ENCODE measurements around the gene USH2A.

USH2A gene

DNA sequence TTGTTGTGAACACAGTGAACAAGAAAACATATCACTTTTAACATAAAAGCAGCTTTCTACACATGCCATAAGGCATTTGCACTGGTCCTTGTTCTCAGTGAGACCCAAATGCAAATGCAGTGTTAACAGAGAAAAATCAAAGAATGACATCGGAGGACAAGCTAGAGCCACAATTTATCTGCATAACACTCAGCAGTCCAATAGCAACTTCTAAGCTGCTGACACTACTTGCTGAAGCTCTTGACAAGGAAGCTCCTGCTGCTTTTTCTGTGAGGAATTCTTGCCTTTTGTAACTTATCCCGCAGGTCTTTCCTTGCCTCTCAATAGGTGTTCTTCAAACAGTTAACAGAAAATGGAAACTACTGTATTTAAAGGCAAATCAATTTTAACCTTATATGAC lies 34.7 kb downstream of the USH2A start:
- DNase-seq (ENCODE audit: low spot score), result peak; percentile 21
- H2AFZ ChIP-seq (ENCODE audit: low read length), result no peak overlapping the region
- no peak overlapping the region for H3K4me3 ChIP-seq (ENCODE audit: low read length in 2 of 2)
- H3K79me1 ChIP-seq (ENCODE audit: low read depth, low read length), result no peaks in the 10 kb centered on the region
- H3K4me2 ChIP-seq (ENCODE audit: insufficient read depth, low read length, poor library complexity, severe bottlenecking), result no peak overlapping the region
- no peak overlapping the region for H2BK5ac ChIP-seq (ENCODE audit: low read length)
- peak overlapping the region; percentile 74 for H3K27ac ChIP-seq (replicated peaks; ENCODE audit: low read length)
- no peak overlapping the region for H3K4ac ChIP-seq (ENCODE audit: low read length)
- no peak overlapping the region for H4K91ac ChIP-seq (ENCODE audit: low read depth, low read length, poor library complexity)
- no peaks in the 10 kb centered on the region for H3K9me3 ChIP-seq (replicated peaks in 1 of 2; ENCODE audit: control insufficient read depth in 2 of 2, insufficient read depth in 1 of 2, low read depth in 1 of 2, low read length in 2 of 2)
- no peak overlapping the region for H2BK12ac ChIP-seq (ENCODE audit: low read length)
- H3K18ac ChIP-seq (ENCODE audit: low read length), result no peak overlapping the region
- H3K36me3 ChIP-seq (replicated peaks in 1 of 2; ENCODE audit: control insufficient read depth in 2 of 2, insufficient read depth in 2 of 2, low read length in 2 of 2), result no peaks in the 10 kb centered on the region
- H3K14ac ChIP-seq (ENCODE audit: low read length), result no peak overlapping the region
- H2BK120ac ChIP-seq (ENCODE audit: low read depth, low read length), result no peak overlapping the region
- H4K8ac ChIP-seq (ENCODE audit: low read depth, low read length), result no peak overlapping the region
- WGBS, 2 donors (ENCODE audit: extremely low coverage in 2 of 2, insufficient read length in 2 of 2, insufficient replicate concordance in 1 of 2), result no CpG with 5 or more reads among the region's 2 CpGs
- no peak overlapping the region for H2BK15ac ChIP-seq (ENCODE audit: low read length)
- no peaks in the 10 kb centered on the region for H3K27me3 ChIP-seq (ENCODE audit: control insufficient read depth in 3 of 3, insufficient read depth in 3 of 3, low read depth in 1 of 3, low read length in 3 of 3)
- H3K4me1 ChIP-seq (ENCODE audit: control insufficient read depth in 2 of 2, insufficient read depth in 1 of 2, low read depth in 1 of 2, low read length in 2 of 2), result peaks cover 4 to 27% of the 10 kb centered on the region in 2 donors
- H3K23ac ChIP-seq (ENCODE audit: low read depth, low read length, poor library complexity), result no peak overlapping the region
- no peak overlapping the region for H3K9ac ChIP-seq (ENCODE audit: low read depth, low read length, poor library complexity)
- H2AK5ac ChIP-seq (ENCODE audit: low read depth, low read length), result no peak overlapping the region

DNA sequence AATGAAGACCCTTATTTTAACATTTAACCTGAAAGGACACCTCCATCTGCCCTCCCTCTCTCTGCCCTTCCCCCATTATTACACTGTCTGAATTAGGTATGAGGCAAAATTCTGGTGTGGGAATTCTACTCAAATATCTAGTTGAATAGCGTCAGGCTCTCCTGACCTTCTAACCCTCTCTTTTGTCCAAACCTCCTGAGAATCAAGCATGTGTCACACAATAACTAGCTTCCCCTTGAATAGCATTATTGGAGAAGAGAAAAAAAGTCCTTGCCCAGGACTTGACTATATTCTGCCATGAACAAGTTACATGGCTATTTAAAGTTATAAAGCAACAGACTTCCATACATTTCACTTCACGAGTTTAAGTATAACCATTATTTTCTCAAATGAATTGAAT lies 35.5 kb downstream of the USH2A start:
- Histone ChIP-seq H4K8ac (ENCODE audit: low read depth, low read length) (no peak overlapping the region), H3K4me3 (ENCODE audit: low read length in 2 of 2) (no peak overlapping the region), H3K27ac (replicated peaks; ENCODE audit: low read length) (peak overlapping the region; percentile 74), H2BK5ac (ENCODE audit: low read length) (no peak overlapping the region), H3K27me3 (ENCODE audit: control insufficient read depth in 3 of 3, insufficient read depth in 3 of 3, low read depth in 1 of 3, low read length in 3 of 3) (no peaks in the 10 kb centered on the region), H4K91ac (ENCODE audit: low read depth, low read length, poor library complexity) (no peak overlapping the region), H2BK12ac (ENCODE audit: low read length) (no peak overlapping the region), H3K23ac (ENCODE audit: low read depth, low read length, poor library complexity) (no peak overlapping the region), H3K4me1 (ENCODE audit: control insufficient read depth in 2 of 2, insufficient read depth in 1 of 2, low read depth in 1 of 2, low read length in 2 of 2) (peaks cover 4 to 27% of the 10 kb centered on the region in 2 donors), H3K4me2 (ENCODE audit: insufficient read depth, low read length, poor library complexity, severe bottlenecking) (peak overlapping the region; percentile 18), H3K9me3 (replicated peaks in 1 of 2; ENCODE audit: control insufficient read depth in 2 of 2, insufficient read depth in 1 of 2, low read depth in 1 of 2, low read length in 2 of 2) (no peaks in the 10 kb centered on the region), H3K14ac (ENCODE audit: low read length) (no peak overlapping the region), H2BK15ac (ENCODE audit: low read length) (no peak overlapping the region), H3K4ac (ENCODE audit: low read length) (no peak overlapping the region), H3K9ac (ENCODE audit: low read depth, low read length, poor library complexity) (no peak overlapping the region), H3K18ac (ENCODE audit: low read length) (no peak overlapping the region), H2AK5ac (ENCODE audit: low read depth, low read length) (no peak overlapping the region), H3K79me1 (ENCODE audit: low read depth, low read length) (no peaks in the 10 kb centered on the region), H2AFZ (ENCODE audit: low read length) (peak overlapping the region; percentile 47), H2BK120ac (ENCODE audit: low read depth, low read length) (no peak overlapping the region), H3K36me3 (replicated peaks in 1 of 2; ENCODE audit: control insufficient read depth in 2 of 2, insufficient read depth in 2 of 2, low read length in 2 of 2) (no peaks in the 10 kb centered on the region)
- peak; percentile 45 for DNase-seq (ENCODE audit: low spot score)
- WGBS, 2 donors (ENCODE audit: extremely low coverage in 2 of 2, insufficient read length in 2 of 2, insufficient replicate concordance in 1 of 2), result no CpG with 5 or more reads among the region's 2 CpGs

DNA sequence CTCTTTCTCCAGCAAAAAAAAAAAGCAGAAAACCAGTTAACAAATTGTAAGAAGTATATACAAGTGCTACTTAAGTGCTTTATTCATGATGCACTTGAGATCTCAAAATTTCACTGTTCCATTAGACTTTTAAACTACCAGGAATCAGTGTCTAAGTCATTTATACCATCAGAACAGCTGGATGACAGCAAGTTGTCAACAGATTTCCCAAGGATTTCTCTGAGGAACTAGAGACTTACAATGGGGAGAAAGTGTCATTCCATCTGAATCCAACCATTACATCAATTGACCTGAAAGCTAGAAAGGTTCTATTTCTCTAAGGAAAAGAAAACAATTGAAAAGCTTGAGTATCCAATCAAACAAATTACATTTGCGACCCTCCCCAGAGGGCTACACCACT lies 43.8 kb downstream of the USH2A start:
- H3K36me3 ChIP-seq (replicated peaks in 1 of 2; ENCODE audit: control insufficient read depth in 2 of 2, insufficient read depth in 2 of 2, low read length in 2 of 2), result no peaks in the 10 kb centered on the region
- H3K14ac ChIP-seq (ENCODE audit: low read length), result no peak overlapping the region
- no peak overlapping the region for H3K23ac ChIP-seq (ENCODE audit: low read depth, low read length, poor library complexity)
- H3K27ac ChIP-seq (replicated peaks; ENCODE audit: low read length), result no peak overlapping the region
- no peak overlapping the region for H4K8ac ChIP-seq (ENCODE audit: low read depth, low read length)
- peaks cover 0 to 3% of the 10 kb centered on the region in 2 donors for H3K4me1 ChIP-seq (ENCODE audit: control insufficient read depth in 2 of 2, insufficient read depth in 1 of 2, low read depth in 1 of 2, low read length in 2 of 2)
- H2BK5ac ChIP-seq (ENCODE audit: low read length), result no peak overlapping the region
- H3K79me1 ChIP-seq (ENCODE audit: low read depth, low read length), result no peaks in the 10 kb centered on the region
- no peak overlapping the region for H3K4ac ChIP-seq (ENCODE audit: low read length)
- H3K4me2 ChIP-seq (ENCODE audit: insufficient read depth, low read length, poor library complexity, severe bottlenecking), result no peak overlapping the region
- no peak overlapping the region for H4K91ac ChIP-seq (ENCODE audit: low read depth, low read length, poor library complexity)
- no peaks in the 10 kb centered on the region for H3K9me3 ChIP-seq (replicated peaks in 1 of 2; ENCODE audit: control insufficient read depth in 2 of 2, insufficient read depth in 1 of 2, low read depth in 1 of 2, low read length in 2 of 2)
- no peak for DNase-seq (ENCODE audit: low spot score)
- H2AFZ ChIP-seq (ENCODE audit: low read length), result no peak overlapping the region
- WGBS, 2 donors (ENCODE audit: extremely low coverage in 2 of 2, insufficient read length in 2 of 2, insufficient replicate concordance in 1 of 2), result no CpG with 5 or more reads among the region's 1 CpG
- no peak overlapping the region for H2AK5ac ChIP-seq (ENCODE audit: low read depth, low read length)
- no peak overlapping the region for H2BK120ac ChIP-seq (ENCODE audit: low read depth, low read length)
- H3K4me3 ChIP-seq (ENCODE audit: low read length in 2 of 2), result no peak overlapping the region
- H3K9ac ChIP-seq (ENCODE audit: low read depth, low read length, poor library complexity), result no peak overlapping the region
- H2BK15ac ChIP-seq (ENCODE audit: low read length), result no peak overlapping the region
- no peak overlapping the region for H3K18ac ChIP-seq (ENCODE audit: low read length)
- H2BK12ac ChIP-seq (ENCODE audit: low read length), result no peak overlapping the region
- no peaks in the 10 kb centered on the region for H3K27me3 ChIP-seq (ENCODE audit: control insufficient read depth in 3 of 3, insufficient read depth in 3 of 3, low read depth in 1 of 3, low read length in 3 of 3)

DNA sequence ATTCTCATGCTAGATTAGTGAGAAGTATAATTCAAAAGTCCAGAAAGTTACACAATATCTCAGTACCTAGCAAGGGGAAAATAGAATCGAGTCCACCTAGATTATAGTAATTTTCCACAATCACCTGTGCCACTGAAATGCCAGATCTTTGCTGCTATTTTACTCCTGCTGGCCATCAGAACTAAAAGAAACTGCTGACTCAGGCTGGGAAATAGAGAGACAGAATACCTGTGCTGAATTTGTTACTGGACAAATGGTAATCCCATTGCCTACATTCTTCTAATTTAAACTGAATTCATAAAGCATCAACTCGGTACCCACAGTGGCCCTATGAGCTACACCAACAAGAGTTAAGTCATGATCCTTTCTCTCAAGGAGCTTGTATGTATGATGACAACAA lies 55.0 kb downstream of the USH2A start:
- H2BK12ac ChIP-seq (ENCODE audit: low read length), result no peak overlapping the region
- H3K27me3 ChIP-seq (ENCODE audit: control insufficient read depth in 3 of 3, insufficient read depth in 3 of 3, low read depth in 1 of 3, low read length in 3 of 3), result no peaks in the 10 kb centered on the region
- no peak for DNase-seq (ENCODE audit: low spot score)
- WGBS, 2 donors (ENCODE audit: extremely low coverage in 2 of 2, insufficient read length in 2 of 2, insufficient replicate concordance in 1 of 2), result no CpG with 5 or more reads among the region's 2 CpGs
- no peak overlapping the region for H2BK5ac ChIP-seq (ENCODE audit: low read length)
- no peak overlapping the region for H2BK15ac ChIP-seq (ENCODE audit: low read length)
- H2AK5ac ChIP-seq (ENCODE audit: low read depth, low read length), result no peak overlapping the region
- H2AFZ ChIP-seq (ENCODE audit: low read length), result no peak overlapping the region
- no peak overlapping the region for H4K8ac ChIP-seq (ENCODE audit: low read depth, low read length)
- no peak overlapping the region for H2BK120ac ChIP-seq (ENCODE audit: low read depth, low read length)
- H3K9ac ChIP-seq (ENCODE audit: low read depth, low read length, poor library complexity), result no peak overlapping the region
- no peak overlapping the region for H3K4me2 ChIP-seq (ENCODE audit: insufficient read depth, low read length, poor library complexity, severe bottlenecking)
- no peak overlapping the region for H3K14ac ChIP-seq (ENCODE audit: low read length)
- H3K9me3 ChIP-seq (replicated peaks in 1 of 2; ENCODE audit: control insufficient read depth in 2 of 2, insufficient read depth in 1 of 2, low read depth in 1 of 2, low read length in 2 of 2), result no peaks in the 10 kb centered on the region
- H3K4ac ChIP-seq (ENCODE audit: low read length), result no peak overlapping the region
- H4K91ac ChIP-seq (ENCODE audit: low read depth, low read length, poor library complexity), result no peak overlapping the region
- H3K36me3 ChIP-seq (replicated peaks in 1 of 2; ENCODE audit: control insufficient read depth in 2 of 2, insufficient read depth in 2 of 2, low read length in 2 of 2), result no peaks in the 10 kb centered on the region
- H3K23ac ChIP-seq (ENCODE audit: low read depth, low read length, poor library complexity), result no peak overlapping the region
- H3K4me3 ChIP-seq (ENCODE audit: low read length in 2 of 2), result no peak overlapping the region
- no peaks in the 10 kb centered on the region for H3K79me1 ChIP-seq (ENCODE audit: low read depth, low read length)
- no peak overlapping the region for H3K27ac ChIP-seq (replicated peaks; ENCODE audit: low read length)
- H3K18ac ChIP-seq (ENCODE audit: low read length), result no peak overlapping the region
- H3K4me1 ChIP-seq (ENCODE audit: control insufficient read depth in 2 of 2, insufficient read depth in 1 of 2, low read depth in 1 of 2, low read length in 2 of 2), result no peaks in the 10 kb centered on the region

Measured in neuronal stem cell (in vitro differentiated cells).